ENCODE measurements around the gene KCNJ1. TPM values are rescaled to one million over a fixed set of nuclear protein-coding genes. Genes with fewer than 3 reads are reported as not detected.

Gene KCNJ1
- total RNA-seq, 2 donors from 2014 or later: 1.1 TPM; not detected in 1

DNA sequence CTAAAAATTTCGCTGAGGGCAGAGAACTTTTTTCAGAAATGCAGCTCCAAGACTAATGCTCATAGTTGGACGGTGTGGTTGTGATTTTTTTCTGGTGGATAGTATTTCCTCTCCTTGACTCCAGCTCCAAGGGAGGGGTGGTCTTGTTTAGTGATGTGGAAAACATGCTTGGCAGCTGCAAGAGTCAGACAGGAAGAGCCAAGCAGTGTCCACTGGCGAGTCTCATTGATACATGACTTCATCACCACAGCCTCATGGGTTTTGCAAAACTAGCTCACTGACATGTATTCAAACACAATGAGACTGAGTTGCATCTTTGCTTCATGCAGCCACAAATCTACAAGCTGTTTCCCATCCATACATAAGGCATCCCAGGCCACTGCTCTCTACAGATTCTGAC lies 7.3 kb upstream of the KCNJ1 start:
- no peaks in the 10 kb centered on the region for H3K36me3 ChIP-seq
- no peak for DNase-seq (ENCODE audit: low spot score)
- no peaks in the 10 kb centered on the region for H3K27me3 ChIP-seq (replicated peaks; ENCODE audit: insufficient read depth)

DNA sequence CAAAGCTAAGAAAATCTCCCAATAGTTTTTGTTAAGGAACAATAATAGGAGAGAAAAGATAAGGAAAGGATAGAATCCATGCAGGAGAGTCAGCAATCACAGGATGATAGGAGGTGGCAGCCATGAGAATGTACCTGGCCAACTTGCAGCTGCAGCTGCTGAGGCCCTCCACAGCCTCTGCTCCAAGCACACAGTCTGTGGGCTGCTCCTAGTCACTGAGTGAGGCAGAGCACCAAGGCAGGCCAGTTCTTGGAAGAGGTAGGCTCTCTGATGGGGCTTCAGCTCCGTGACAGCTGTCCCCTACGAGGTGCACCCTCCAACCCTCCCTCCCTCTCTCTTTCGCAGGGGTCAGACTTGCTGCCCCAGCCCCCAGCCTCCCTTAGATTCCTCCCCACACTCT lies 5.5 kb upstream of the KCNJ1 start:
- no peak overlapping the region for H3K4me3 ChIP-seq
- TF ChIP-seq, protein P1, sequence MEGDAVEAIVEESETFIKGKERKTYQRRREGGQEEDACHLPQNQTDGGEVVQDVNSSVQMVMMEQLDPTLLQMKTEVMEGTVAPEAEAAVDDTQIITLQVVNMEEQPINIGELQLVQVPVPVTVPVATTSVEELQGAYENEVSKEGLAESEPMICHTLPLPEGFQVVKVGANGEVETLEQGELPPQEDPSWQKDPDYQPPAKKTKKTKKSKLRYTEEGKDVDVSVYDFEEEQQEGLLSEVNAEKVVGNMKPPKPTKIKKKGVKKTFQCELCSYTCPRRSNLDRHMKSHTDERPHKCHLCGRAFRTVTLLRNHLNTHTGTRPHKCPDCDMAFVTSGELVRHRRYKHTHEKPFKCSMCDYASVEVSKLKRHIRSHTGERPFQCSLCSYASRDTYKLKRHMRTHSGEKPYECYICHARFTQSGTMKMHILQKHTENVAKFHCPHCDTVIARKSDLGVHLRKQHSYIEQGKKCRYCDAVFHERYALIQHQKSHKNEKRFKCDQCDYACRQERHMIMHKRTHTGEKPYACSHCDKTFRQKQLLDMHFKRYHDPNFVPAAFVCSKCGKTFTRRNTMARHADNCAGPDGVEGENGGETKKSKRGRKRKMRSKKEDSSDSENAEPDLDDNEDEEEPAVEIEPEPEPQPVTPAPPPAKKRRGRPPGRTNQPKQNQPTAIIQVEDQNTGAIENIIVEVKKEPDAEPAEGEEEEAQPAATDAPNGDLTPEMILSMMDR (IDR thresholded peaks at IDR 0.05): no peak
- no peaks in the 10 kb centered on the region for H3K27me3 ChIP-seq (replicated peaks; ENCODE audit: insufficient read depth)
- DNase-seq (ENCODE audit: low spot score) (no peak), ATAC-seq (ENCODE audit: insufficient number of reproducible peaks, low FRiP score, low read depth) (no peak)
- no peaks in the 10 kb centered on the region for H3K4me1 ChIP-seq (ENCODE audit: control insufficient read depth in 1 of 2, low read depth in 2 of 2)
- no peaks in the 10 kb centered on the region for H3K9me3 ChIP-seq
- H3K27ac ChIP-seq: no peak overlapping the region
- no peaks in the 10 kb centered on the region for H3K36me3 ChIP-seq

More for the DNA sequence above, 7.3 kb upstream of the KCNJ1 start:
- no peak overlapping the region for H3K4me3 ChIP-seq
- no peak for ATAC-seq (ENCODE audit: insufficient number of reproducible peaks, low FRiP score, low read depth)
- H3K27ac ChIP-seq: no peak overlapping the region
- no peaks in the 10 kb centered on the region for H3K9me3 ChIP-seq
- no peaks in the 10 kb centered on the region for H3K4me1 ChIP-seq (ENCODE audit: control insufficient read depth in 1 of 2, low read depth in 2 of 2)
- TF ChIP-seq, protein P1 (IDR thresholded peaks at IDR 0.05): no peak

DNA sequence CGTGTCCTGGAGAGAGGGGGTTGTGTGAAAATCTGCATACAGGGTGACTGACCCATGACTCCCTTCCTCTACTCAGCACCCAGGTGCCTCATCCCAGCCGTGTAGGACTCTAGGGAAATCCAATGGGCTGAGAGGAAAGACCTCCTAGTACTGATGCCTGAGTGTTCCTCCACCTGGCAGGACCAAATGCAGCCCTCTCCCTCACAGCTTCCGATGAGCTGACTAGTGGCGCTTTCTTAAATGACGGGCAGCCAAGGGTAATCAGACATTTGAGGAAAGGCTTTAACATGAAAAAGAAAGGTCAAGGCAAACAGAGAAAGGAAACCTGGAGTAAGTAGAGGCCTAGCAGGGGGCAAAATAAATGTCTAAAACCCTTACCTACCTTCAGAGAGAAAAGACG lies 5.0 kb upstream of the KCNJ1 start:
- ATAC-seq (ENCODE audit: insufficient number of reproducible peaks, low FRiP score, low read depth) (no peak), DNase-seq (ENCODE audit: low spot score) (no peak)
- no peaks in the 10 kb centered on the region for H3K27me3 ChIP-seq (replicated peaks; ENCODE audit: insufficient read depth)
- H3K4me1 ChIP-seq (ENCODE audit: control insufficient read depth in 1 of 2, low read depth in 2 of 2): no peaks in the 10 kb centered on the region
- H3K4me3 ChIP-seq: no peak overlapping the region
- H3K9me3 ChIP-seq: no peaks in the 10 kb centered on the region
- TF ChIP-seq, protein P1 (IDR thresholded peaks at IDR 0.05): no peak
- H3K36me3 ChIP-seq: no peaks in the 10 kb centered on the region
- no peak overlapping the region for H3K27ac ChIP-seq

DNA sequence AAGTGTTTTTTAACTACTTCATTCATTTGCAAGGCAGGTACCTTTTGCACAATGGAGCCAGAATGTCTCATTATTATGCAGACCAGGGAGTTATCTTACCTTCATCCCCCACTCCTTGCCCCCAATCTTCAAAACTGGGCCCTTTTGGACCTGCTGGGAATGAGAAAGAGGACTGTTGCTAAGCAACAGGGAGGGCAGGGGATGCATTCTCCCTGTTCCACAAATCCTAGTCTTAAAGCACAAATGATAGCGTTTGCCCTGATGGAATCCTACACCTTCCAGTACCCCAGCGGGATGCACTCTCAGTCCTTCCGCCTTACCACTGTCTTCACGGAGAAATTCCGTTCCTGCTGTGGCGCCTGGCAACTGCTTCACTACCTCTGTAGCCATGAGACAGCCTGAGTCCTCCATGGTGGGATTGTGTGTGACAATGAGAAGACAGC lies 4.1 kb upstream of the KCNJ1 start:
- TF ChIP-seq, protein P1 (IDR thresholded peaks at IDR 0.05): no peak
- Histone ChIP-seq H3K27me3 (replicated peaks; ENCODE audit: insufficient read depth) (no peaks in the 10 kb centered on the region), H3K36me3 (no peaks in the 10 kb centered on the region), H3K27ac (no peak overlapping the region), H3K4me3 (no peak overlapping the region), H3K4me1 (ENCODE audit: control insufficient read depth in 1 of 2, low read depth in 2 of 2) (no peaks in the 10 kb centered on the region), H3K9me3 (no peaks in the 10 kb centered on the region)
- DNase-seq (ENCODE audit: low spot score) (no peak), ATAC-seq (ENCODE audit: insufficient number of reproducible peaks, low FRiP score, low read depth) (no peak)

DNA sequence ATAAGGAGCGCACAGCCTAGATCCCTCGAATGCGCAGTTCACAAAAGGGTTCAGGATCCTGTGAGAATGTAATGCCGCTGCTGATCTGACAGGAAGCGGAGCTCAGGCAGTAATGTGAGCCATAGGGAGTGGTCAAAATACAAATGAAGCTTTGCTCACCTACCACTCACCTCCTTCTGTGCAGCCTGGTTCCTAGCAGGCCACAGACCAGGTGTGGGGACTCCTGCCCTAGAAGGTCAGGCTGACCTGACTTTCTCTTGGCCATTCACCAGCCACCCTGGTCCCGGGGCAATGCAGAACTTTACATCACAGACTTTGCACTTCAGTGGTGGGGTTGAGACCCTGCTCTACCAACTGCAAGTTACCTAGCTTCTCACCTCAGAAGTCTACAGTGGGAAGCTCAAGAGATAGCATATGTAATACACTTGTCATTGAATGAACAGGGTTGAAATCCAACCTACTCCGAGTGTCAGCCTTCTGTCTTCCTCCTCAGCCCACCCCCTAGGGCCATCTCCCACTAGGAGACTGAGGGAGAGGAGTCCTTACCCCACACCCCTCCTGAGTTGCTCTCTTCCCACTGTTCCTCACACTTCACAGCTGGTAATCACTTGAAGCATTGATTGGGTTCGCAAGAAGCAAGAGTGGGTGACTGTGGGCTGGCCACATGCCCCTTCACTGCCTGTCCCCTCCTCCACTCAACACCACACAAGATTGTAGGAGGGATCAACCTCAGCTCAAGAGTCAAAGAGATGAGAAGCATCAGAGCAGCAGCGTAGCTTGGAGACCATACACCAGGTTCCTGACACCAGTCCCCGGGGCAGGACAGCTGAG lies 2.0 kb upstream of the KCNJ1 start:
- H3K9me3 ChIP-seq: no peaks in the 10 kb centered on the region
- H3K27ac ChIP-seq: no peak overlapping the region
- TF ChIP-seq, protein P1 (IDR thresholded peaks at IDR 0.05): no peak
- no peaks in the 10 kb centered on the region for H3K27me3 ChIP-seq (replicated peaks; ENCODE audit: insufficient read depth)
- H3K4me1 ChIP-seq (ENCODE audit: control insufficient read depth in 1 of 2, low read depth in 2 of 2): no peaks in the 10 kb centered on the region
- ATAC-seq (ENCODE audit: insufficient number of reproducible peaks, low FRiP score, low read depth) (no peak), DNase-seq (ENCODE audit: low spot score) (no peak)
- H3K4me3 ChIP-seq: no peak overlapping the region
- no peaks in the 10 kb centered on the region for H3K36me3 ChIP-seq

All from thoracic aorta (tissue), 2 donors.